RCC 7860 (cell line): ENCODE results near the gene NFATC1.
"Not testable (repeated sequence)": the region's sequence is repeated elsewhere in the genome, so short reads cannot be mapped to it uniquely, and the experiment has no call there.

Experiments used
- DNase-seq: peaks from one replicate; pipeline ENCODE4 v3.0.0-alpha.2; 2015; ENCODE audit warnings: low spot score
- FAIRE-seq: peaks from 2 replicates; lab custom pipeline; 2012; peaks lifted over from hg19 to GRCh38; lab: Jason Lieb, UNC

The NFATC1 gene

DNA sequence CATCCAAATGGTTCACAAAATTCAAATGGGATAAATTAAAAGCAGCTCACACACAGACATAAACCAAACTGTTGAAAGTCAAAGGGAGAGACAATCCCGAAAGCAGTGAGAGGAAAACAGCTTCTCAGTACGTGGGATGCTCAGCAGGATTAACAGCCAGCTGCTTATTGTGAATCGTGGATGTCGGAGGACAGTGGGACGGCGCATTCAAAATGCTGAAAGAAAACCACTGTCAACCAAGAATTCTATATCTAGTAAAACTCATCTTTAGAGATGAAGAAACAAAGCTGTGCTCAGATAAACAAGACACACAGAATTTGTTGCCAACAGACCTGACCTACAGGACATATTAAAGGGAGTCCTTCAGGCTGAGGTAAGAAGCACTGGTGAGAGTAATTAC is 102.9 kb downstream of the NFATC1 start:
- DNase-seq: no peak
- FAIRE-seq: no peak

DNA sequence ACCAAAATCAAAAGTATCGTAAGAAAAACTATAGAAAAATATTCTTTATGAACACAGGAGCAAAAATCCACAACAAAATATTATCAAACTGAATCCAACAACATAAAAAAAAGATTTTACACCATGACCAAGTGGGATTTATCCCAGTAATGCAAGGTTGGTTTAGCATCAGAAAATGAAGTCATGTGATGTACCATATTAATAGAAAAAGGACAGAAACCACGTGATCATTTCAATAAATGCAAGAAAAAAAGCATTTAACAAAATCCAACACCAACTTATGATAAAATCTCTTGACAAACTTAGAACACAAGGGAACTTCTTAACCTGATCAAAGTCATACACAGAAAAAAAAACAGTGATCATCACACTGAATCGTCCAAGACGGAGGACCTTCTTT is 105.3 kb downstream of the NFATC1 start:
- DNase-seq (no peak), FAIRE-seq (no peak)

DNA sequence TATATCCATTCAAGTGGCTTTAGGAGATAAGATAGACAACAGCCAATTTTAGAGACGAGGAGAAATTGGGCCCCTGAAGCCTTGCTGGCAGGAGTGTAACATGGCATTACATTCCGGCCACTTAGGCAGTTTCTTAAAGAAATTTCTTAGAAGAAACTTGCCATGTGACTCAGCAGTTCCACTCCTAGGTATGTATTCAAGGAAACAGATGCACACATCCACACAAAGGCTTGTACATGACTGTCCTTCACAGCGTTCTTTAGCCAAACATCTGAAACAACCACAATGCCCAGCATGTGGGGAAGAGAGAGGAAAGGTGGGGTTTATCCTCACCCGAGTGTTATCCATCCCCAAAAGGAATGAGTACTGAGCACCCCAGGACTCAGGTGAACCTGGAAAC is 107.1 kb downstream of the NFATC1 start:
- no peak for FAIRE-seq
- DNase-seq: no peak

DNA sequence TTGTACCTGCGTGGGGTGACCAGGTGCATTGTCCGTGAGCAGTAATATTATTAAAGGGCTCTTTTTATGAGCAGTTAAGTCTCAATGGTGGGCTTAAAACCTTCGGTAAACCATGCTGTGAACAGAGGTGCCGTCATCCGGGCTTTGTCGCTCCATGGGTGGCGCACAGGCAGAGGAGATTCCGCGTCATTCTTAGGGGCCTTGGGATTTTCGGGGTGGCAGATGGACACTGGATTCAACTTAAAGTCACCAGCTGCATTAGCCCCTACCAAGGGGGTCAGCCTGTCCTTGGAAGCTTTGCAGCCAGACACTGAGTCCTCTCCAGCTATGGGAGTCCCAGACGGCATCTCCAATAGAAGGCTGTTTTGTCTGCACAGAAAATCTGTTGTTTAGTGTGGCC is 107.7 kb downstream of the NFATC1 start:
- FAIRE-seq (no peak), DNase-seq (no peak)

DNA sequence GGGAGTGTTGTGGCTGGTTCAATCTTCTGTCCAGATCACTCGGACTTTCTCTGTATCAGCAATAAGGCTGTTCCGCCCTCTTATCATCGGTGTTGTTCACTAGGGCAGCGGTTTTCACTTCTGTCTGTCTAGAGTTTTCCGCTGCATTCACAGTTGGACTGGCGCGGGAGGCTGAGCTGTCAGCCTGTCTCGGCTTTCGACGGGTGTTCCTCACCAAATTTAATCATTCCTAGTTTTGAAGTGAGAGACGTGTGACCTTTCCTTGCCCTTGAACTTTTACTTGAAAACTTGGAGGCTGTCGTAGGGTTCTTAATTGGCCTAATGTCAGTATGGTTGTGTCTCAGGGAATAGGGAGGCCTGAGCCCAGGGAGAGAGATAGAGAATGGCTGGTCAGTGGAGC is 108.3 kb downstream of the NFATC1 start:
- no peak for FAIRE-seq

DNA sequence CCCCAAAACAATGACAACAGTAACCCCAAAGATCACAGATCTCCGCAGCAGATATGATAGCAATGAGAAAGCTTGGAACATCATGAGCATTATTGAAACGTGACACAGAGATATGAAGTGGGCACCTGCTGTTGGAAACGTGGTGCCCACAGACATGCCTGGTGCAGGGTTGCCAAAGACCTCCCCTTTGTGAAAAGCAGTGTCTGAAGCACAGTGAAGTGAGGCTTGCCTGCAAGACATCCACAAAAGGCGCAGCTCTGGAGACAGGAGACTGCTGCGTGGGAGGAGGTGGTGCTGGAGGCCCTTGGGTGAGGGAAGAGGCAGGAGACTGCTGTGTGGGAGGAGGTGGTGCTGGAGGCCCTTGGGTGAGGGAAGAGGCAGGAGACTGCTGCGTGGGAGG is 108.8 kb downstream of the NFATC1 start:
- not testable (repeated sequence) for DNase-seq, FAIRE-seq

More for the DNA sequence above, 108.3 kb downstream of the NFATC1 start:
- no peak for DNase-seq

GRCh38 chr18:79505465-79505864 is 109.7 kb downstream of the NFATC1 start:
- not testable (repeated sequence) for FAIRE-seq, DNase-seq

GRCh38 chr18:79506191-79507075 is 110.7 kb downstream of the NFATC1 start:
- FAIRE-seq (no peak), DNase-seq (no peak)

- FAIRE-seq (no peak), DNase-seq (no peak)
Observed at GRCh38 chr18:79507076-79507545, 111.4 kb downstream of the NFATC1 start.

DNA sequence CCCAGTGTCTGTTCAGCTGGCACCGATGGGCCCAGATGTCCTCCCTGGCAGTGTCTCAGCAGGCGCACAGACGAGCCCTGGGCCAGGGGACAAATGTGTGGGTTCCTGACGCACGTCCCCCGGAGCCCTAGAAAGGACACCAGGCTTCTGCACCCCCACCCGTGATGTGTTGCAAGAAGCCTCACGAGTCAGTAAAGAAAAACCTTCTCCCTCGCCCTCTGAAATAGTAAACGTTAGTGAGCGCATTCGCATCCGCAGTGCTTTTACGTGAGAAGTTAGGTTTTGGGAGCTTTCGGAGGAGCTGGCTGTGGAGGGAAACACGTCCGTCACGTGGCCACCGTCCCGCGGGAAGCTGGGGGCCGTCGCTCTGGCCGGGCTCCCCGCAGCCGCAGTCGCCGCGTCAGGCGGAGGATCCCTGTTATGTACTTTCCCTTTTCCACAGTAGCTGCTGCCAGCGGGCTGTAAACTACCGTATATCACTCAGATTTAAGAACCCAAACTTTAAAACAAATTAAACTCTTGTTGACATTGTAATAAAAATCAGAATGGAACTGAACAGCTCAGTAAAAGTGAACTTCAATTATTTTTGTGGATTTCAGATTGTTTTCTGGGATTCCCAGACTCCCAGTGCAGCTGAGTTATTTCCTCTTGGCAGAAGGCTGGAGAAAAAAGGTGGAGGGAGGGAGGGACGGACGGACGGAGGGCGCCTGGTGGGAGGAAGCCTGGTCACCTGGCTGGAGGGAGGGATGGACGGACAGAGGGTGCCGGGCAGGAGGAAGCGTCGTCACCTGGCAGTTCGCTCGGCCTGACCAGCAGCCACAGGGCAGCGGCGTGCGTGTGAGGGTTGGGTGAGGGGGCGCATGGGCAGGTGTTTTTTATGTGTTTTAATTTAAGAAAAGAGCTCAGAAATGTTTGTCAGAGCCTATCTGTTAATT is 112.1 kb downstream of the NFATC1 start:
- FAIRE-seq: no peak
- DNase-seq: no peak

DNA sequence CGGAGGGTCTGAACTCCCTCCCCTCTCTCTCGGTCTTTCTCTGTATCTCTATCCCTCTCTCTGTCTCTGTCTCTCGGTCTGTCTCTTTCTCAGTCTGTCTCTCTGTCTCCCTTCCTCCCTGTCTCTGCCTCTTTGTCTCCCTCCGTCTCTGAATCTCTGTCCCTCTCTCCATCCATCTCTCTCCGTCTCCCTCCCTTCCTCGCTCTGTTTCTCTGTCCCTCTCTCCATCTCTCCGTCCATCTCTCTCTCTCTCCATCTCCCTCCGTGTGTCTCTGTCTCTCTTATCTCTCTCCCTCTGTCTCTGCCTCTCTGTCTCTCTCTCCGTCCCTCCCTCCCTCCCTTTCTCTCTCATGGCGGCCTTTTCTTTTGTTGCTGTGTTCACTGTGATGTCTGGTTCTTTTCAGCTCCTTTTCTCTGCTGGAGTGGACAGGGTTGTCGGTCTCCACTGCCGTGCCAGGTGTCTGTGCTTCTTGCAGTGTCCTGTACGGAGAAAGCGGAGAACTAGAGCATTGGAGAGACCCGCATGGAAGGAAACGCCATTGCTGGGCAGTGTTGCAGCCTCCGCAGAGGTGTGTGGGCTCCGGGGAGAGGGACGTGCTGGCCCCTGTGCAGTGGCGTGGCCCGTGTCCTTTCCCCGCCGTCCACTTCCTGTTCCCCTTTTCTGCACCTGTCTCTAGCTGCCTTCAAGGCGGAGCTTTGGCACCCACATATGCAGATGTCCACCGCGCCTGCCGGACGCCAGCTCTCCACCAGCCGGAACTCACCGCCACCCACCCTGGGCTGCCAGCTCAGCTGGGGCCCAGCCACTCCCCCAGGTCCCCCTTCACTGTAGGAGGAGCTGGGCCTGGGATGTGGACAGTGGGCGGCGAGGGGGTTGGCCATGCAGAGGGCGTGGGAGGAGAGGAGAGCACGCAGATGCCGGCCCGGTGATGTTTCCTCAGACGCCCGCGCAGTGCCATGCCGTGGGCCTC is 113.1 kb downstream of the NFATC1 start:
- no peak for FAIRE-seq
- DNase-seq: no peak

DNA sequence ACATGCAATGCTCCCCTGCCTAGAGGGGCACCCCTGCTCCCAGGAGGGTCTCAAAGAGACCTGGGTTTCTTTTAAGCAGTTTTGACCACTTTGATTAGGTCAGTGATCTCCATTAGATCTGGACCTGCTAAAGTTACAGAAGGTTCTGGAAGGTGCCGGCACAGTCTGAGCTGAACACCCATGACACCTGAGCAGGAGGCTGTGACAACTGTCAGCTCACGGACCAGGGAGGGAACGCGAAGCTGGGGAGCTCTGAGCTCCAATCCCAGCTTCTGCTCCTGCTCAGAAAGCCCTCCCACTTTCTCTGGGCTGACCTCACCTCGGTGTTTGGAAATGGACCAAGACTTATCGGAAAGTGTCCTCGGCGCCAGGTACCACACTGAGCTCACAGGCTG is 113.8 kb downstream of the NFATC1 start:
- DNase-seq (no peak), FAIRE-seq (no peak)

- DNase-seq (no peak), FAIRE-seq (no peak)
Observed at GRCh38 chr18:79510046-79510685, 114.4 kb downstream of the NFATC1 start.

GRCh38 chr18:79510731-79511241 is 115.1 kb downstream of the NFATC1 start:
- no peak for FAIRE-seq
- DNase-seq: no peak

DNA sequence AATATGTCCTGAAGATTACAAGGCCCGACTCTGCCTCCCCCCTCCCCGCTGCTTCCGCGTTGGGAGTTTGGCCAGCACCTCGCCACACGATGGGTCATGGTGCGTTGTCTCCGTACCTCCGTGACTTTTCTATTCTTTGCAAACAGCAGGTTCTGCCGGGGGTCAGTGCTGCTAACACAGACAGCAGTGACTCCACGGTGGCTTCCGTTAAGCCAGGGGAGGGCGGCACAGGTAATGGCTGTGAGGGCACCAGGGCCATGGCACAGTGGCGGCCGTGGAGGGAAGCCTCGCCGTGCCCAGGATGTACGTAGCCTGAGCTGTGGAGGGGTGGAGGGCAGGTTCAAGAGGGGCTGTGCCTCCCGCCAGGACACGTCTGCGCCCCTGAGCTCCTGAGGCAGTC is 115.5 kb downstream of the NFATC1 start:
- no peak for DNase-seq
- FAIRE-seq: no peak

GRCh38 chr18:79511671-79512301 is 116.1 kb downstream of the NFATC1 start:
- DNase-seq (no peak), FAIRE-seq (no peak)

DNA sequence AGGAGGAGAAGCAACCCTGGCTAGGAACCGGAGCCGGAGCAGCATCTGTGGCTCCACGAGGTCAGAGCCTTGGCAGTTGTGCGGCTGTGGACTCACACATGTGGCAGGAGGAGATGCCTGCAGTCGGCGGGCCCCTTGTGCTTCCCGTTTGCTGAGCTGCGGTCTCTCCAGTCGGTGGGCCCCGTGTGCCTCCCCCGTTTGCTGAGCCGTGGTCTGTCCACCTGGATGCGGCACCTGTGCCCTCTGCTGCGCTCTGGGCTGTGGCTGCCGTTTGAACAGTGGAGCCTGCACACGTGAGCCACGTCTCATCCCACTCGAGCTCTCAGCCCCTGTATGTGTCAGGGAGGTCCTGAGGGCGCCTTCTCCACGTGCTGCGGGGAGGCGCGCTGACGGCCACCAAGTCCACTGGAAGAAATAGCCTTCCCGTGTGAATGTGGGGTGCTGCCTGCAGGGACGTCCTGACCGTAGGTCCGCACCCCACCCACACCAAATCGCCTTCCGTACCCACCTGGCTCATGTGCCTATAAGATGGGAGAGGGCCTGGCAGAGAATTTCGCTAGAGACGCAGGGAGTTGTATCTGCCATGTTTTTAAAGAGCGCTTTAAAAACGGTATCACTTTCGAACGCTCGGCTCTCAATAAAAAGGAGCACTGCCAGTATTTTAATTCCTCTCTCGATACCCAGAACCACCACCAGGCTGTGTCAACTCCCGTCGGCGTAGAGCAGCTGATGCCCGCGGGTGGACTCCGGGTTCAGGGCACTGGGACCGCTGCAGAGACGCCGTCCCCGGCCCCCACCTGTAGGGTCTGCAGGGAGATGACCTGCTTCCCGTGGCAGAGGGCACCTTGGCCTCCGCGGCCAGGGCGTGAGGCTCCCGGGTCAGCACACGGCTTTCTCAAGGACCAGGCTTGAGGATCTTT is 117.0 kb downstream of the NFATC1 start:
- DNase-seq: no peak
- FAIRE-seq: no peak

- DNase-seq: no peak
- FAIRE-seq: no peak
Observed at GRCh38 chr18:79513381-79514081, 117.8 kb downstream of the NFATC1 start.
